ACC112 (cell line): ENCODE measurements around the gene SKP1.

Source experiments
- H2AFZ ChIP-seq: fragments of 200-600 bp; sonication (generic); one replicate; pipeline ENCODE4 v1.6.0; 2017; ENCODE audit warnings: antibody characterized with exemption, low read length; ENCODE audit not compliant: unreplicated experiment
- H3K27ac ChIP-seq: fragments of 200-600 bp; sonication (generic); 2 replicates; pipeline ENCODE4 v1.5.1; 2014; ENCODE audit warnings: low read depth, mild to moderate bottlenecking, antibody characterized with exemption, low read length, moderate library complexity
- H3K27me3 ChIP-seq: fragments of 200-600 bp; sonication (generic); 2 replicates; pipeline ENCODE4 v1.6.1; 2014; ENCODE audit warnings: mild to moderate bottlenecking, antibody characterized with exemption, low read length, moderate library complexity, mixed read lengths; ENCODE audit not compliant: insufficient read depth
- H3K36me3 ChIP-seq: fragments of 200-600 bp; sonication (generic); 2 replicates; pipeline ENCODE4 v1.6.1; 2016; ENCODE audit warnings: mild to moderate bottlenecking, antibody characterized with exemption, low read length, moderate library complexity, mixed read lengths; ENCODE audit not compliant: insufficient read depth
- H3K4me1 ChIP-seq: fragments of 200-600 bp; sonication (generic); one replicate; pipeline ENCODE4 v1.6.1; 2016; ENCODE audit warnings: low read length, mixed read lengths; ENCODE audit not compliant: insufficient read depth, unreplicated experiment, control insufficient read depth
- H3K4me3 ChIP-seq: fragments of 200-600 bp; sonication (generic); 2 replicates; pipeline ENCODE4 v1.5.1; 2014; ENCODE audit warnings: mild to moderate bottlenecking, low read depth, low read length
- H3K79me2 ChIP-seq: fragments of 200-600 bp; sonication (generic); one replicate; pipeline ENCODE4 v1.6.0; 2016; ENCODE audit warnings: low read length; ENCODE audit not compliant: control insufficient read depth, unreplicated experiment, insufficient read depth

Gene SKP1

DNA sequence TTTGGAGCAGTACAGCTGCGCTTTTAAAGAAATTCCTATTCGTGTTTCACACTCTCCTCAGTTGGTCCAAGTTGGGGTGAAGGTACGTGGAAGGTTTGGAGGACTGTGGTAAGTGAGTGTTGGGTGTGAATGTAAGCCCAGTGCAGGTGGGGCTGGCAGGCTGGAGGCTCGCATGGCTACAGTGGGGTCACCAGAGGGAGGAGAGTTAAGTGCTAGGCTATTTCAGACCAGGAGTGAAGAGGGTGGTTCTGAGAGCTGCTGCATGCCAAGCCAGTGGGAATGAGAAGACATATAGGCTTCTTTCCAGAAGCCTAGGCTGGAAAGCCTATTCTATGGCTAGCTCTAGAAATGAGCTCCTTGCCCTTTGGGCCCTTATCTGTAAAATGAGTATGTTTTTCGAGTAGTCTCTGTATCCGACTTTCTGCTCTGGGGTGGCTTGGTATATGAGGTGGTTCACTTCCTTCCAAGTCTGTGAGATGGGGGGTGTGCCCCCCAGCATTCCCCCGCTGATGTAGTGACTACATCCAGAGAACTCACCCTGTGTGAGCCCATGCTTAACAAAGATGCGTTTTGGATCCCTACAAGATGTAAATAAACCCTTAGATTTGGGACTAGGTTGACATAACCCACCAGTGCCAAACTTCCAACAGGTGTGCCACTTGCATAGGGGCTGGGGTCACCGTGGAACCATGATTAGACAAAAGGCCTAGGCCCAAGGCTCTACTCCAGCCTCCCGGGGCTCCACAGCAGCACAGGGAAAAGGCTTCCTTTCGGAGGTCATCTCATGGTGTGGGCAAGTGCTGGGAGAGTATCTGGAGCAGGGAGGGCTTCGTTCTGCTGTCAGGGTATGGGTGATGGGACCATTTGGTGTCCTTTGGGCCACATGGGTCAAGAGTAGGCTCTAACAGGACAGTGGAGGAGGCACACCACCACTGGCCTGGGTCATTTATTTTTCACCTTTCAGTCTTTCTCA, 59.7 kb downstream of the SKP1 start:
- H3K79me2 ChIP-seq: no peaks in the 10 kb centered on the region
- H3K4me3 ChIP-seq: no peak overlapping the region
- peaks cover 11% of the 10 kb centered on the region; the same call in 1 of the 2 replicates for H3K27me3 ChIP-seq
- no peaks in the 10 kb centered on the region for H3K36me3 ChIP-seq
- H2AFZ ChIP-seq: no peak overlapping the region
- no peak overlapping the region for H3K27ac ChIP-seq
- peaks cover 14% of the 10 kb centered on the region for H3K4me1 ChIP-seq

DNA sequence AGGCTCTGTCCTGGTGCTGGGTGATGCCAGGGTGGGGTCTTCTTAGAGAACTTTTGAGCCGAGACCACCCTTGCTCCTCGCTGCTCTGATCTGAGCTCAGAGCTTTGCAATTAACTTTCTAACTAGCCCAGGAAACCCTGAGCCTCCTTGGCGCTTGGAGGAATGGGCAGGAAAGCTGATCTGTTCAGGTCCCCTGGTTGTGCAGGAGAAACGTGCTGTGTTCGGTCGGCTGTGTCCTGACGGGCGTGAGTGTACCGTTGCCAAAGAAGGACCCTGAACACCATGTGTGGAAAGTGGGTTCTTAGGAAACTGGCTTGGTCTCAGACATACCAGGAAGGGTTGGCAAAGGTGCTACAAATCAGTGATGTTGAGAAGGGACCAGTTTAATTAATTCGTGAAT, 60.5 kb downstream of the SKP1 start:
- Histone ChIP-seq H3K36me3 (no peaks in the 10 kb centered on the region), H3K4me1 (peaks cover 16% of the 10 kb centered on the region), H2AFZ (no peak overlapping the region), H3K79me2 (no peaks in the 10 kb centered on the region), H3K27ac (no peak overlapping the region), H3K27me3 (peaks cover 11% of the 10 kb centered on the region; the same call in 1 of the 2 replicates), H3K4me3 (no peak overlapping the region)

DNA sequence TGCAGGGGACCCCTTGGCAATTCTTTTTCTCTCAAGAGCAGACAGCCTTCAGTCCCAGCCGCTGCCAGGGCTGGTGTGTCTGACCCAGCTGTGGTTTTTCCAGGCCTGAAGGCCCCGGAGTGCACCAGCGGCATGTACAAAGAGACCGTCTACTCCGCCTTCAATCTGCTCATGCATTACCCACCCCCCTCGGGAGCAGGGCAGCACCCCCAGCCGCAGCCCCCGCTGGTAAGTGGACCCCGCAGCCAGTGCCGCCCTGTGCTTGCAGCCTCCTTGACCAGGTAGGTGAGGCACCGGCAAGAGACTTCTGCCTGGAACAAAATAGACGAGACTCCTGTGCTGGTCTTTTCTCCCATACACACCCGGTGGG, 61.0 kb downstream of the SKP1 start:
- H3K4me1 ChIP-seq: peaks cover 16% of the 10 kb centered on the region
- no peaks in the 10 kb centered on the region for H3K79me2 ChIP-seq
- no peak overlapping the region for H2AFZ ChIP-seq
- H3K27me3 ChIP-seq: peaks cover 11% of the 10 kb centered on the region; the same call in 1 of the 2 replicates
- H3K36me3 ChIP-seq: no peaks in the 10 kb centered on the region
- no peak overlapping the region for H3K27ac ChIP-seq
- peak overlapping the region; percentile 90 for H3K4me3 ChIP-seq

DNA sequence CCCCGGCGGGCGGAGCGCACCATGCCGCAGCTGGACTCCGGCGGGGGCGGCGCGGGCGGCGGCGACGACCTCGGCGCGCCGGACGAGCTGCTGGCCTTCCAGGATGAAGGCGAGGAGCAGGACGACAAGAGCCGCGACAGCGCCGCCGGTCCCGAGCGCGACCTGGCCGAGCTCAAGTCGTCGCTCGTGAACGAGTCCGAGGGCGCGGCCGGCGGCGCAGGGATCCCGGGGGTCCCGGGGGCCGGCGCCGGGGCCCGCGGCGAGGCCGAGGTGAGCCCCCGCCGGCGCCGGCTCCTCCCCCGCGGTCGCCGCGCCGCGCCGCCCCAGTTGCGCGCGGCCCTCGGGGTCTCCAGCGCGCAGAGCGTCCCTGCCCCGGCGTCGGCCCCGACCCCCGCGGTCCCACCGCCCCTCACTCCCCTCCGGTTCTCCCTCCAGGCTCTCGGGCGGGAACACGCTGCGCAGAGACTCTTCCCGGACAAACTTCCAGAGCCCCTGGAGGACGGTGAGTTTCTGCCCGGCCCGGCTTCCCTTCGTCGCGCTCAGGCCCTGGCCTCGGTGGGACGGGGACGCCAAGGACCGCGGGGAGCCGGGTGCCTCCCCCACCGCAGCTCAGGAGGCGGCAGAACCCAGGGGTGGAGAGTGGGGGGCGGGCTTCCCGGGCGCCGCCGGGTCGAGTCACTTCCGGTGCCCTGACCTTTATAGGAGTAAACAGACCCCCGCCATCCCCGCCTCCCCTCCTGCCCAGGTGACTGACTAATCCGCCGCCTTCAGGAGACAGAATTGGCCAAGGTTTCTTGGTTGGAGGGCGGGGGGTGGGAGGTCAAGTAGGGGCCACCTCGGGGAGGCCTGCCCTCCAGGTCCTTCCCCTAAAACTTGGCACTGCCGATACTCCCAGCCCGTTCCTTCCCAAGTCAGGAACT, 61.6 kb downstream of the SKP1 start:
- Histone ChIP-seq H3K79me2 (no peaks in the 10 kb centered on the region), H3K4me1 (peaks cover 16% of the 10 kb centered on the region), H2AFZ (no peak overlapping the region), H3K4me3 (peak overlapping the region; percentile 90), H3K27ac (no peak overlapping the region), H3K27me3 (peaks cover 11% of the 10 kb centered on the region; the same call in 1 of the 2 replicates), H3K36me3 (no peaks in the 10 kb centered on the region)

DNA sequence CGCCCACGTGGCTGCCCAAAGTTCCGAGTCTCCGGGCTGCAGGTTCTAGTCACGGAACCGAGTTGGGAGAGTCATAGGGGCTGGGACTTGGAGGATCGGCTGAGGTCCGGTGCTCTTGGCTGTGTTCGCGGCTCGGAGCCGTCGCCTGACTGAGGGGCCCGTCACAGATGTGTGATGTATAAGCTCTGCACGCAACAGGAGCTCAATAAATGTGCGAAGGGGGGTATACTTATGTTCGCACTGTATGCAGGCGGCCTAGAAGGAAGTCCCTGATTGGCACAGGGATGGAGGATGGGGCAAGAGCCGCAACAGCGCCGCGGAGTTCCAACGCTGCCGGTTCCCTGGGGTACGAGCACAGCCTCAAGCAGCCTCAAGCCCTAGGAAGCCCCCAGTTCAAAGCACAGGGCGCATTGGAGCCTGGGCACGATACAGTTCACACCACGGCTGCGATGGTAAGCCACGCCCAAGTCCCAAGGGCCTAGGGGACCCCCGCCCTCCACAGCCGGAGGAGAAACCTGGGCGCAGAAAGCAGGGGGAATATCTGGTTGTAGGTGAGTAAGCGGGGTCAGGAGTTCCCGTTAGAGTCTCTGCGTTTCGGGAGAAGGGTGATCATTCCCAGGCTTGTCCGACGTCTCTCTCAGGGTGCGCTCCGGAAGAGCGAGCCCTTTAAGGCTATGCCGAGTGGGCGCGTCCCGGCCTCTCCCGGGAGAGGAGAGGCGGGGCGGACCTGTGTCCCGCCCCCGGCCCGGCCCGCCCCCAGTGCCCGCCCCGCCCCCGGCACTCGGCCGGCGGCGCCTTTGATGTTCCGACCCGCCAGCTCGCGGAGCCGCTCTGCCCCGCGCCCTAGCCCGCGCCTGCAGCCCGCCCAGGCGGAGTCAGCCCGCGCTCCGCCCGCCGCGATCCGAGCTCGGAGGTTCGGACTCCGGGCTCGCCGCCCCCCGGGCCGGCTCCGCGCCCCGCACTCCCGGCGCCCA, 62.6 kb downstream of the SKP1 start, which contains the start of gene TCF7:
Gene TCF7, plus strand, starts transcription at position 780 of the 974 bp plus-strand sequence. CDS start 226 bp downstream, outside the sequence.
- H3K27ac ChIP-seq: no peak within 1 kb of the TSS

DNA sequence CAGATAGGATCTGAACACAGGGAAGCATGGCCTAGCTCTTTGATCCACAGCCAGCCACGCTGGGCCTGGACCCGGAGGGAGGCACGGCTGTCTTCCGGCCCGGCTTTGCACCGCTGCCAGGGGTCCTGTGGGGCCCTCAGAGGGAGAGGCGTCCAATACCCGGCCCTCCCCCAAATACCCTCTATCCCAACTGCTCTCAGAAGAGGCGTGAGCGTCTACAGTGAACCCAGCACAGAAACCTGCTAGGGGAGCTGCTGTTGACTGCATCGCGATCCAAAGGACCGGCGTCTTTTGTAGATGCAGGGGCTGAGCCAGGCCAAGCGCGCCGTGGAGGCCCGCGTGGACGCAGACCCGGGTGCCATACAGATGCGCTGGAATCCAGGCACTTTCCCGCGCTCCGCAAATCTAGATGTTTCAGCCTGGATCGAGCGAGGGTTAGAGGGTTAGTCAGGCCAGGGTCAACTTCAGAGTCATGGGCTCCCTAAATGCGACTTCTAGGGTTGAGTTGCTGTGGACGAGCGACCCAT, 63.3 kb downstream of the SKP1 start:
- Histone ChIP-seq H3K4me3 (peak overlapping the region; percentile 90; the same call in 1 of the 2 replicates), H3K27ac (no peak overlapping the region)

More for the DNA sequence above, 62.6 kb downstream of the SKP1 start, which contains the start of gene TCF7:
- Histone ChIP-seq H2AFZ (peak within 1 kb of the TSS; percentile 98), H3K27me3 (peaks cover 11% of the 10 kb centered on the region; the same call in 1 of the 2 replicates), H3K4me1 (peaks cover 16% of the 10 kb centered on the region), H3K79me2 (no peaks in the 10 kb centered on the region), H3K4me3 (peak within 1 kb of the TSS; percentile 90), H3K36me3 (no peaks in the 10 kb centered on the region)

DNA sequence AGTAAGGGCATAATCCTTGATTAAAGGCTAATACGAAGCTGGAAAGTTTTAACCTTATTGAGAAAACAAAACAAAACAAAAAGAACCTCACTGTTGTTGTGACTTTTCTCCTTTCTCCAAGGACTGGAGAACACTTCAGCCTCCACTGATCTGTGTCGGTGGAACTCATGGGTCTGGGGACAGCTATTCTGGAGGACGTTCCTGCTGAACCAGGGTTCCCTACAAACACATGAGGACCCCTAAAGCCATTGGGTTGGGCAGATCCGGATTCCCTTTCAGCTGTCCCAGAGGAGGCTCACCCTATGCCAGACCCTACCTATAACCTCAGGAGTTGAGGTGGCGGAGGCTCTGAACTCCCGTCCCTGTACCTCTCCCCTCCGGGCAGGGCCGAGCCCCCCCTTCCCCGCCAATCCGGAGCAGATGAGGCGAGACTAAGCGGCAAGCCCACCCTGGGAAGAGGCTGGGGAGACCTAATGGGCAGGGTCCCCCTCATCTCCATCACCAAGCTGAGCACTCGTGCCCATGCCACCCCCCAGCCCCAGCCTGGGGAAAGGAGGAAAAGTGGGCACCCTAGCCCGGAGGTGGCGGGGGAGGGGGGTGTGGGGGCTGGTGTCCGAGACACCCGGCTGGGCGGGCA, 63.9 kb downstream of the SKP1 start:
- Histone ChIP-seq H3K4me3 (no peak overlapping the region), H3K27ac (no peak overlapping the region), H2AFZ (no peak overlapping the region), H3K36me3 (no peaks in the 10 kb centered on the region), H3K4me1 (peaks cover 16% of the 10 kb centered on the region), H3K27me3 (peaks cover 11% of the 10 kb centered on the region; the same call in 1 of the 2 replicates), H3K79me2 (no peaks in the 10 kb centered on the region)

More for the DNA sequence above, 63.3 kb downstream of the SKP1 start:
- Histone ChIP-seq H3K27me3 (peaks cover 11% of the 10 kb centered on the region; the same call in 1 of the 2 replicates), H2AFZ (no peak overlapping the region), H3K4me1 (peaks cover 16% of the 10 kb centered on the region), H3K79me2 (no peaks in the 10 kb centered on the region), H3K36me3 (no peaks in the 10 kb centered on the region)

DNA sequence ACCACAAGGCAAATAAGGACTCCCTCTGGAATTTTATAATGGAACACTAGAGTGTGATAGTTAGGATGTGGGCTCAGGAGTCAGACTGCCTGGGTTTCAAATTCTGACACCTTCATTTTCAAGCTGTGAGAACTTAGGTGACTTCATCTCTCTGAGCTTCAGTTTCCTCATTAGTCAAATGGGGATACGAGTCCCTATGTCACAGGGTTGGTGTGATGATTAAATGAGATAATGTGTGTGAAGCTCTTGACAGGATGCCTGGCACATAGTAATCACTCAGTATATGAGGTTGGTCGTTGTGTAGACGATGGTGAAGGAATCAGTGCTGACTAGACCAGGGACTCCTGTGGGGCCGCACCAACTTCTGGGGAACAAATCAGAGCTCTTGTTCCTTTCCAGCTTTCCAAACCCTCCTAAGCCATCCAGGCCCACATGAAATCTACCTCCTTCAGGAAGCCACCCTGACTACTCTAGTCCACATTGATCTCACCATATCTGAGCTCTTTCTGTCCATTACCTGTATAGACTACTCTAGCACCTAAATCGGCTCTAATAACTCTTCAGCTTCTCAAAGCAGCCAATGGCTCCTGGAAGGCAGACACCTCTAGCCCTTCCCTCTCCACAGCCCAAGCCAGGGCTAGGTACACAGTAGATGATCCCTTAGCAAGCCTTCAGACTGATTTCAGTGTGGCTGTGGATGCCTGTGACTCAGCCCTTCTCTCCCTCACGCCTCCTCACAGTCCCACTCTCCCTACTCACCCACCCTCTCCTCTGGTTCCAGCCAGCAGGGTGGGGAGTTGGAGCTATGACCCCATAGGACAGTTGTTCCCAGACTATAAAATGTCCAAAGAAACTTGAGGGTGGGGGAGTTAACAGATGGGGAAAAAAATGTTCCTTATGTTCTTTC, 64.8 kb downstream of the SKP1 start:
- H3K4me3 ChIP-seq: no peak overlapping the region
- no peaks in the 10 kb centered on the region for H3K36me3 ChIP-seq
- peaks cover 11% of the 10 kb centered on the region; the same call in 1 of the 2 replicates for H3K27me3 ChIP-seq
- peaks cover 16% of the 10 kb centered on the region for H3K4me1 ChIP-seq
- H3K27ac ChIP-seq: no peak overlapping the region
- H2AFZ ChIP-seq: no peak overlapping the region
- no peaks in the 10 kb centered on the region for H3K79me2 ChIP-seq
